ENCODE data around the gene DGKQ.
"Not testable (repeated sequence)": the region's sequence is repeated elsewhere in the genome, so short reads cannot be mapped to it uniquely, and the experiment has no call there.

Gene DGKQ

GRCh38 chr4:924107-925096, 49.0 kb downstream of the DGKQ start:
- DNase-seq (ENCODE audit: low spot score) = no peak

- DNase-seq (ENCODE audit: low spot score) = no peak
Measured at GRCh38 chr4:921830-922331, 51.5 kb downstream of the DGKQ start.

GRCh38 chr4:919004-919680, 54.2 kb downstream of the DGKQ start:
- DNase-seq (ENCODE audit: low spot score) = not testable (repeated sequence)

GRCh38 chr4:918591-918990, 54.8 kb downstream of the DGKQ start:
- DNase-seq (ENCODE audit: low spot score) = not testable (repeated sequence)

GRCh38 chr4:917992-918391, 55.4 kb downstream of the DGKQ start:
- no peak for DNase-seq (ENCODE audit: low spot score)

GRCh38 chr4:917466-917865, 55.9 kb downstream of the DGKQ start:
- DNase-seq (ENCODE audit: low spot score) = no peak

- no peak for DNase-seq (ENCODE audit: low spot score)
Measured at GRCh38 chr4:915595-915994, 57.8 kb downstream of the DGKQ start.

- no peak for DNase-seq (ENCODE audit: low spot score)
Measured at GRCh38 chr4:915041-915474, 58.3 kb downstream of the DGKQ start.

- no peak for DNase-seq (ENCODE audit: low spot score)
Measured at GRCh38 chr4:914531-914930, 58.8 kb downstream of the DGKQ start.

- DNase-seq (ENCODE audit: low spot score) = no peak
Measured at GRCh38 chr4:913280-913618, 60.1 kb downstream of the DGKQ start.

GRCh38 chr4:912548-913279, 60.7 kb downstream of the DGKQ start:
- DNase-seq (ENCODE audit: low spot score) = no peak

- no peak for DNase-seq (ENCODE audit: low spot score)
Measured at GRCh38 chr4:911871-912490, 61.4 kb downstream of the DGKQ start.

- no peak for DNase-seq (ENCODE audit: low spot score)
Measured at GRCh38 chr4:911221-911751, 62.1 kb downstream of the DGKQ start.

- no peak for DNase-seq (ENCODE audit: low spot score)
Measured at GRCh38 chr4:910366-911091, 62.8 kb downstream of the DGKQ start.

- DNase-seq (ENCODE audit: low spot score) = no peak
Measured at GRCh38 chr4:909821-910220, 63.5 kb downstream of the DGKQ start.

- no peak for DNase-seq (ENCODE audit: low spot score)
Measured at GRCh38 chr4:909131-909571, 64.2 kb downstream of the DGKQ start.
